ENCODE measurements around the gene NMNAT3. TPM values are rescaled to one million over a fixed set of nuclear protein-coding genes. Genes with fewer than 3 reads are reported as not detected.

Gene NMNAT3
- polyA plus RNA-seq, 2 of the 4 experiments (the other 2 are of a cell fraction): 1.2 to 2.9 TPM

GRCh38 chr3:139689708-139690228 is 12.0 kb upstream of the NMNAT3 start:
- DNase-seq (ENCODE audit: low read depth in 1 of 2, low spot score in 1 of 2): no peak
- no peak for ATAC-seq
- Histone ChIP-seq H3K4me2 (no peak overlapping the region), H3K4me1 (no peaks in the 10 kb centered on the region), H3K27ac (no peak overlapping the region), H3K4me3 (no peak overlapping the region), H3K9me3 (no peaks in the 10 kb centered on the region)
- ChIA-PET CTCF (no interaction called here), POLR2A (no interaction called here)
- TF ChIP-seq REST (IDR thresholded peaks at IDR 0.05): no peak
- no peak for TF ChIP-seq JUNB (IDR thresholded peaks at IDR 0.05)
- TF ChIP-seq RNF2 (IDR thresholded peaks at IDR 0.05; ENCODE audit: borderline replicate concordance, low read depth): no peak
- no peak for TF ChIP-seq HES2 (IDR thresholded peaks at IDR 0.05)
- no peak for TF ChIP-seq PHF8 (IDR thresholded peaks at IDR 0.05; ENCODE audit: borderline replicate concordance, low read depth)
- TF ChIP-seq SMC3 (IDR thresholded peaks at IDR 0.05): no peak
- no peak for TF ChIP-seq EHMT2 (IDR thresholded peaks at IDR 0.05; ENCODE audit: low read depth)
- no peak for TF ChIP-seq CBX8 (IDR thresholded peaks at IDR 0.05)
- TF ChIP-seq NFE2L2 (conservative IDR thresholded peaks at IDR 0.05; ENCODE audit: low read length): no peak
- no peak for TF ChIP-seq JUN (IDR thresholded peaks at IDR 0.05)
- TF ChIP-seq HEYL (CRISPR knock-in tag; IDR thresholded peaks at IDR 0.05): no peak
- TF ChIP-seq RAD21 (conservative IDR thresholded peaks at IDR 0.05 in 1 of 2, IDR thresholded peaks at IDR 0.05 in 1 of 2): no peak
- no peak for TF ChIP-seq FOSB (CRISPR knock-in tag; IDR thresholded peaks at IDR 0.05)
- no peak for TF ChIP-seq TP53 (CRISPR knock-in tag; IDR thresholded peaks at IDR 0.05)
- no peak for TF ChIP-seq BHLHE40 (IDR thresholded peaks at IDR 0.05; ENCODE audit: low read depth, low read length)
- TF ChIP-seq HOXB5 (CRISPR knock-in tag; IDR thresholded peaks at IDR 0.05): no peak
- WGBS (ENCODE audit: missing lambda C conversion rate): 67% methylated on average over 7 of the region's 7 CpGs
- FAIRE-seq: no peak

GRCh38 chr3:139689122-139689521 is 11.3 kb upstream of the NMNAT3 start:
- ChIA-PET CTCF (no interaction called here), POLR2A (no interaction called here)
- DNase-seq (ENCODE audit: low read depth in 1 of 2, low spot score in 1 of 2) (no peak), FAIRE-seq (no peak), ATAC-seq (no peak)
- Histone ChIP-seq H3K27ac (no peak overlapping the region), H3K4me1 (no peaks in the 10 kb centered on the region), H3K4me2 (no peak overlapping the region), H3K9me3 (no peaks in the 10 kb centered on the region), H3K4me3 (no peak overlapping the region)
- 32% methylated on average over 4 of the region's 4 CpGs for WGBS (ENCODE audit: missing lambda C conversion rate)
- TF ChIP-seq RFX5 (IDR thresholded peaks at IDR 0.05) (no peak), NFE2L2 (conservative IDR thresholded peaks at IDR 0.05; ENCODE audit: low read length) (no peak), RCOR1 (IDR thresholded peaks at IDR 0.05; ENCODE audit: low read depth, low read length) (no peak), SMC3 (IDR thresholded peaks at IDR 0.05) (no peak), BHLHE40 (IDR thresholded peaks at IDR 0.05; ENCODE audit: low read depth, low read length) (no peak), POLR2A (IDR thresholded peaks at IDR 0.05; ENCODE audit: low read length) (no peak), EHF (CRISPR knock-in tag; IDR thresholded peaks at IDR 0.05) (no peak), ESRRA (IDR thresholded peaks at IDR 0.05; ENCODE audit: borderline replicate concordance, low read length) (no peak), HOXB13 (CRISPR knock-in tag; IDR thresholded peaks at IDR 0.05; ENCODE audit: low read depth) (no peak), ZSCAN20 (CRISPR knock-in tag; IDR thresholded peaks at IDR 0.05) (no peak), HDAC2 (IDR thresholded peaks at IDR 0.05) (no peak), TFCP2L1 (CRISPR knock-in tag; IDR thresholded peaks at IDR 0.05) (no peak), RAD21 (conservative IDR thresholded peaks at IDR 0.05 in 1 of 2, IDR thresholded peaks at IDR 0.05 in 1 of 2) (no peak), KDM5A (IDR thresholded peaks at IDR 0.05) (no peak), E2F6 (IDR thresholded peaks at IDR 0.05; ENCODE audit: borderline replicate concordance, low read depth) (no peak), CEBPB (IDR thresholded peaks at IDR 0.05) (no peak)

Measured in A549 (cell line).